Activated T-helper 1 cell treated with anti-CD3 and anti-CD28 coated beads, Interleukin-2, amount 50 U/mL, for 16 hours (primary cell): ENCODE results near the gene PCBP1.
"Not testable (repeated sequence)": the region's sequence is repeated elsewhere in the genome, so short reads cannot be mapped to it uniquely, and the experiment has no call there.

Source experiments
- DNase-seq, 2 donors: peaks; one replicate each; pipeline ENCODE4 v3.0.0-alpha.2; 2020; ENCODE audit warnings: low read depth in 1 of 2, low spot score in 1 of 2

Gene PCBP1

DNA sequence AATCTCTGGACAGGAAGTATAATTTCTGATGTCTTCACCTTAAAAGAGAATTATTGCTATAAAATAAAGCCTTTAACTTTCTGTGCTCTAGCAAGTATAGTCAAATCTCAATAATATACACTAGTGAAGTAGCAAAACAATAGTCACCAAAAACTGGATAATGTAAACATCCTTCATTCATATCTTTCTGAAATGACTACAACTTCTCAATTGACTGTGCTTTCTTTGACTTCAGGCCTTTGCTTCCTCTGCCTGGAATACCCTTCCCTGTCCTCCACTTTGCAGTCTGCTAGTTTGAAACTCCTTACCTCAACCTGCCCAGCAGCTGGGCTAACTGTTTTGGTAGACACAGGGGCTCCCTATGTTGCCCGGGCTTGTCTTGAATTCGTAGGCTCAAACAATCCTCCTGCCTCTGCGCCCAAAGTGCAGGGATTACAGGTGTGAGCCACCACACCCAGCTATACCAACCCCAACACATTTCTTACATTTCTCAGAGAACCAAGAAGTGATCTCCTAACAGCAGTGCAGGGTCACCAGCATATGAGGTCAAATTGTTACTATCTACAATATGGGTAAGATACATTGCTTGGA lies 6.6 kb upstream of the PCBP1 start:
- no peak for DNase-seq

DNA sequence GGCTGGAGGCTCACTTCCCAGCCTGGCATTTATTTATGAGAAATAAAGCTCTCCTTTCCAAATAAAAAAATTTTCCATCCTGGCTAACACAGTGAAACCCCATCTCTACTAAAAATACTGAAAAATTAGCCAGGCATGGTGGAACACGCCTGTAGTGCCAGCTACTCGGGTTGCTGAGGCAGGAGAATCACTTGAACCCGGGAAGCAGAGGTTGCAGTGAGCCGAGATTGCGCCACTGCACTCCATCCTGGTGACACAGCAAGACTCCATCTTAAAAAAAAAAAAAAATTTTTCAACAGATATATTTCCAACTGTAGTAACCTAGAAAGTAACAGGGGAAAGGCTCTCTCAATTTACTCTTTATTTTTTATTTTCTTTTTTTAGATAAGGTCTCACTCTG lies 6.1 kb upstream of the PCBP1 start:
- DNase-seq, result no peak

DNA sequence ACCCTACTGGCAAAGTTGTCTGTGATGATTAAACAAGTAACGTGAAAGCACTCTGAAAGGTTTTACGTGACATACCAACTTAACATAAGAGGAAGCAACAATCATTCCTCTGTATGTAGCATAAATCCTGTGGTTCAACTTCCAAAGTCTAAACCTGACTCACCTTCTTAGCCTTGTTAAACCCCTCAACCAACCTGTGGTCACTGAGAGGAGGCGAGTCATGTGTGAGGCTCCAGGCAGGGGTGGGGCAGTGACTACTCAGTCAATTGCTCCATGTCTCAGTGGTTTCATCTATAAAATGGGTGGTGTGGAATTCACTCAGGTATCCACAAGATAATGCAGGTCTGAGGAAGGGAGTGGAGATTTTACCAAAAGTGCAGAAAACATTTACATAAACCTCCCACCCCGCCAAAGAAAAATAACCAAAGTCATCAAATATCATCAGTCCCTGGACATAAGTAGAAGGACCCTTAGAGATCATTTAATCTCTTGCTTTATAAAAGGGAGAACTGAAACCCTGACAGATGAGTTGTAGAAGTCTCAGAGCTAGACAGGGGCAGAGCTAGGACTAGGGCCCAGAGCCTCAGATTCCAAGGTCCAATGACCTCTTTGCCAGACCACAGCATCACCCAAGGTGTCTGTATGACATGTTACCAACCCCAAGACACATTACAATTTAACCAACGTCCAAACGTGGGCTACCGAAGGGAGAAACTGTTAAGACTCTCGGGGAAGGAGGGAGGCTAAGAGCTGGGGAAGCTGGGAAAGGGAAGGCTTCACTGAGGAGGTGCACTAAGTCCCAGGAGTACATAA lies 3.7 kb upstream of the PCBP1 start:
- DNase-seq, result no peak

DNA sequence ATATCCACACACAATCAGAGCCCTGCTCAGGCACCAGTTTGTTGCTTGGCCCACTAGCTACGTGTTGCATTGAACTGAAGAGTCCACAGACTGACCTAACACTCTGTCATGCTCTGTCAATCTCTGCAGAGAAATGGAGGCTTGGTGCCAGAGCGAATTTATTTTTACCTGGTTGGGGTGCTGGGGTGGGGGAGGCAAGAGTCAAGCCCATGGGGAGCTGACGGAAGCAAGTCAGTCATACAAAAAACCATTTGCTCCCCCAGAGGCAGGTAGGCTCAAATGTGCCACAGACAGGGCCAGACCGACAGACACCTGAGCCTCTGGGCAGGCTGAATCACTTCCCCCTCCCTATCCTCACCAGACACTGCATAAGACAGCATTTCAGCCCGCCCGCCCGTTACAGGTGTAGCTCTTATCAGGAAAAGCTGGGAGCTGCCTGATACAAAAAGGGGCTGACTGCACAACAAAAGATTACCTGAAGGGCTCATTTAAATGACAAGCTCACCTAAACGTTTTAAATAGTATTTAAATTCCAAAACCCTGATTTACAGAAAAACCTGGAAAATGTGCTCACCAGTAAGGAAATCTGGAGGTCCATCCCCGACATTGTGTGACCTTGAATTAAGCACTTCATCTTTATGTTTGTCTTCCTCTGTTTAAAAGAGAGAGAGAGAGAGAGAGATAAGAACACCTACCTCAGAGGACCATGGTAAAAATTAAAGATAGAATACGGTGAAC lies 2.1 kb upstream of the PCBP1 start:
- peak; percentile 45 for DNase-seq

DNA sequence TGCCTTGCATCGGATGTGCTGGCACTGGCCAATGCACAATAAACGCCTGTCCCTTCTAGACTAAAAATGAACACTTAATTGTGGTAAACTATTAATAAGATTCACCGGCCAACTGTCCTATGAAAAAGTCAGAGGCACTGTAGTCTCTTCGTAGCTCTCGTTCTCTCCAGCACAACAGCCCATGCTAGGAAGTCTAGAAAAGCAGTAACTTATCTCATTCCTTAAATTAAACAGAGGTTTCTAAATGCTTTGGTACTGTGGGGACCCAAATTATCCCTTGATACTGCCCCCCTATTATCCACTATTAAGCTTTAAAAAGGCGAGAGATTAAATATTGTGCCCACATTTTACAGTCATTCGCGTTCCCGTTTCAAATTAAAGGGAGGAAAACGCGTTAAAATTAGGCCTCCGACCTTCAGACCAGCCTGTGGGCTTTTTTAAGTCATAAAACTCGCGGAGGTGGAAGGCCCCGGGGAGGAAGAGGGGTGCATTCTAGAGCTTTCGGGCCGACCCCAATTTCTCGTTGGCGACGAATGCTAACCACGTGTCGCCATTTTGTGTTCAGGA lies 1.5 kb upstream of the PCBP1 start:
- no peak for DNase-seq

DNA sequence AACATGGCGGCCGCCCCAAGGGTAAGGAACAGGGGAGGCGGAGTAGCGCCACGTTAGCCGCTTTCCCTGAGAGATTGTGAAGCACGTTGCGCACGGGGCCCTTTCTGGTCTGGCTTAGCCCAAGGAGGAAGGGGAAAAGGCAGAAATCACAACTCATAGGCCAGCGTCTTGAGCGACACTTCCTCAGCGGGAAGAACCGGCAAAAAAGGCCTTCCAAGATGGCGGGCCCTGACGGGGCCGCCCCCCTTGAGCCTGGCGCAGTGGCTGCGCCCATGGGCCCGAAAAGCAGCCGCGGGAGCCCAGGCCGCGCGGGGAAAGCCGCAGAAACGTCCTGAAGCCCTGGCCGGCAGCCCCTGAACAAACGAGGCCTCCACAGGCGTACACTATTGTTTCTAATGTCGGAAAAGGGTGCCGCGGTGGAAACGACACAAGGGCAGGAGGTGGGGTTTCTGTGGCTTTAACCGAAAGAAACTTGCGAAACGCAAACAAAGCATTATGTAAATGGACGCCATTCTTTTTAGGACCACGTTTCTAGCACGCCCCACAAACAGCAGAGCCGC lies 919 bp upstream of the PCBP1 start:
- peak; percentile 53 to 59 for DNase-seq

DNA sequence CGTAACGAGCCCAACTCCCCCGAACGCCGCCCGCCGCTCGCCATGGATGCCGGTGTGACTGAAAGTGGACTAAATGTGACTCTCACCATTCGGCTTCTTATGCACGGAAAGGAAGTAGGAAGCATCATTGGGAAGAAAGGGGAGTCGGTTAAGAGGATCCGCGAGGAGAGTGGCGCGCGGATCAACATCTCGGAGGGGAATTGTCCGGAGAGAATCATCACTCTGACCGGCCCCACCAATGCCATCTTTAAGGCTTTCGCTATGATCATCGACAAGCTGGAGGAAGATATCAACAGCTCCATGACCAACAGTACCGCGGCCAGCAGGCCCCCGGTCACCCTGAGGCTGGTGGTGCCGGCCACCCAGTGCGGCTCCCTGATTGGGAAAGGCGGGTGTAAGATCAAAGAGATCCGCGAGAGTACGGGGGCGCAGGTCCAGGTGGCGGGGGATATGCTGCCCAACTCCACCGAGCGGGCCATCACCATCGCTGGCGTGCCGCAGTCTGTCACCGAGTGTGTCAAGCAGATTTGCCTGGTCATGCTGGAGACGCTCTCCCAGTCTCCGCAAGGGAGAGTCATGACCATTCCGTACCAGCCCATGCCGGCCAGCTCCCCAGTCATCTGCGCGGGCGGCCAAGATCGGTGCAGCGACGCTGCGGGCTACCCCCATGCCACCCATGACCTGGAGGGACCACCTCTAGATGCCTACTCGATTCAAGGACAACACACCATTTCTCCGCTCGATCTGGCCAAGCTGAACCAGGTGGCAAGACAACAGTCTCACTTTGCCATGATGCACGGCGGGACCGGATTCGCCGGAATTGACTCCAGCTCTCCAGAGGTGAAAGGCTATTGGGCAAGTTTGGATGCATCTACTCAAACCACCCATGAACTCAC lies 673 bp downstream of the PCBP1 start:
- DNase-seq, result no peak

DNA sequence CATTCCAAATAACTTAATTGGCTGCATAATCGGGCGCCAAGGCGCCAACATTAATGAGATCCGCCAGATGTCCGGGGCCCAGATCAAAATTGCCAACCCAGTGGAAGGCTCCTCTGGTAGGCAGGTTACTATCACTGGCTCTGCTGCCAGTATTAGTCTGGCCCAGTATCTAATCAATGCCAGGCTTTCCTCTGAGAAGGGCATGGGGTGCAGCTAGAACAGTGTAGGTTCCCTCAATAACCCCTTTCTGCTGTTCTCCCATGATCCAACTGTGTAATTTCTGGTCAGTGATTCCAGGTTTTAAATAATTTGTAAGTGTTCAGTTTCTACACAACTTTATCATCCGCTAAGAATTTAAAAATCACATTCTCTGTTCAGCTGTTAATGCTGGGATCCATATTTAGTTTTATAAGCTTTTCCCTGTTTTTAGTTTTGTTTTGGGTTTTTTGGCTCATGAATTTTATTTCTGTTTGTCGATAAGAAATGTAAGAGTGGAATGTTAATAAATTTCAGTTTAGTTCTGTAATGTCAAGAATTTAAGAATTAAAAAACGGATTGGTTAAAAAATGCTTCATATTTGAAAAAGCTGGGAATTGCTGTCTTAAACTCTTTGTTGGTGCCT lies 1.4 kb downstream of the PCBP1 start:
- no peak for DNase-seq

DNA sequence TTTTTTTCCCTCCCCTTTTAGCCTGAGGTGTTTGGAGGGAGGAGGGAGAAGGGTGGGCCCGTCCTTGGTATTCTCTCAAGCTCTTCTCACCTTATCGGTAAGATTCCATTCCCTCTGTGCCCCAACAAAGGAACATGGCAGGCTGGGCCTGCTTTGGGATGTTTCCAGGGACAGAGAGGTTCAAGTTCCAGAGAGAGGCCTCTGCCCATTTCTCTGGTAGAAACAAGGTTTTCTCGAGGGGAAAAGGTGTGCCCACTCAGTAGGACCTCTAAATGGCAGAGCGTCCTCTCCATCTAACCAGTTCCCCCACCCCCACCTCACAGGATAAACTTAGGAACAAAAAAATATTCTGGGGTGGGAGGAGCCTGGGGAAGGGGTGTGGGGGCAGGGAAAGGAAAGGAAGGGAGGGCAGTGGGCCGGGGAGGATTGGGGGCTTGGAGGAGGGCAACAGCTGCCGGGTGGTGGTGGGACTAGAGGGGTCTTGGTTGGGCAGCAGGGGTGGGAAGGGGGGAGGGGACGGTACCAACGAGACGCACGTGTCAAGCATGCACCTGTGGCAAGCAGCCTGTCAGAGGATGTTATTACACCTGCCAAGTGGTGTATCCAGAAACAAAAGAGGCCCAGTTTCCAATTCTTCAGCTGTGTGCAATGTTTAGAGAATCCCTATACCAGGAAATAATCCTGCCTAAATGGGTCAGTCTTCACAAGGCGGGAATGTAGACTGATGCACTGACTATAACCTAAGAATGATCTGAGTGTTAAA lies 2.1 kb downstream of the PCBP1 start:
- no peak for DNase-seq

DNA sequence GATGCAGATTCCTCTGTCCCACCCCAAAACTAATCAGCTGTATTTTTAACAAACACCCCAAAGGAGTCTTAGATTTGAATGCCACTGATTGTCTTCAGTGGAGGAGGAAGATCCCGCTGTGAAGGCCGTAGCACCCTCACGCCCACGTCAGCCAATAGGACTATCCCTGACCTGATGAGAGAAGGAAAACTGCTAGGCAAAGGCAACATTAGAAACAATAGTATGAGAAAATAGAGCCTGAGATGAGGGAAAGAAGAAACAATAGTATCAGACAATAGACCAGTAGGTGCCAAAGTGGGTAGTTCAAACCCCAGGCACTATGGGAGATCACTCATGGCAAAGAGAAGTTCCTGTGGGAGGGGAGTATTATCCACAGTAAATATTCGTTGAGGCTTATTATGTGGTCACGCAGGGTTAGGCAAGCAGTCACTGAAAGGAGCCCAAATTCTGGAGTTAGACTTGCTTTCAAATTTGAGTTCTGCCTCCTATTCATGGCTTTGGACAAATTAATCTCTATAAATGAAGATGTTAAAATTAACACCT lies 2.8 kb downstream of the PCBP1 start:
- no peak for DNase-seq

DNA sequence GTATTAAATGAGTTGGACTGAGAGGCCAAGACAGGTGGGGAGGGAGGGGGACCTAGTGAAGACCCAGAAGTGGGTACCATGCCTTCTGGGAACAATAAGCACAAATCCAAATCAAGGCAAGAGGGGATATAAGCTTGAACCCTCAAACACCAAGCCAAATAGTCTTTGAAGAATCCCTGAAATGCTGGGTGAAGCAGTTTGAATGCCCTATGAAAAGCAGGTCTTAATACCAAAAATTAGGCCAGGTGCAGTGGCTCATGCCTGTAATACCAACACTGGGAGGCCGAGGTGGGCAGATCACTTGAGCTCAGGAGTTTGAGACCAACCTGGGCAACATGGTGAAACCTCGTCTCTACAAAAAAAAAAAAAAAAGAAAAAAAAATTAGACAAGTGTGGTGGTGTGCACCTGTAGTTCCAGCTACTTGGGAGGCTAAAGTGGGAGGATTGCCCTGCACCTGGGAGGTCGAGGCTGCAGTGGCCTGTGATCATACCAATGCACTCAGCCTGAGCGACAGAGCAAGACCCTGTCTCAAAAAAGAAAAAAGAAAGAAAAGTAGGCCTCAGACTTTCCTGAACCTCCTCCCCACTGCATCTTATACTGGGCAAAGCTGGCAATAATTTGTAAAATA lies 3.5 kb downstream of the PCBP1 start:
- DNase-seq, result no peak

DNA sequence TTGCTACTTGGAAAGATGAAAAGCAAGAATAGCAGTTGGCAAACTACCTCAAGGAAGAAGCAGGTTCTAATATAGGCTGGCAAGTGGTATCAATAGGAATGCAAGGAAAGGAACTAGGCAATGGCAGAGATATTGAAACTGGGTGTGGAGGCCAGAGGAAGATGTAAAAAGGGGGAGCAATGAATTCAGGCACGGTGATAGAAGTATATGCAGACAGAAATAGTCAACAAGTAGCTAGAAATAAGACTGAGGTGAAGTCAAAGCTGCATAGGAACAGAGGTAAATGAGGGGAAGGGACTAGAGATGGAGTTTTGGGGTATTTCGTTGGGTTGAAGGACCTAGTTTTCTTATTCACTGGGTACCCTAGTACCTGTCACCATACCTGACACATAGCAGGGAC lies 4.1 kb downstream of the PCBP1 start:
- no peak for DNase-seq

DNA sequence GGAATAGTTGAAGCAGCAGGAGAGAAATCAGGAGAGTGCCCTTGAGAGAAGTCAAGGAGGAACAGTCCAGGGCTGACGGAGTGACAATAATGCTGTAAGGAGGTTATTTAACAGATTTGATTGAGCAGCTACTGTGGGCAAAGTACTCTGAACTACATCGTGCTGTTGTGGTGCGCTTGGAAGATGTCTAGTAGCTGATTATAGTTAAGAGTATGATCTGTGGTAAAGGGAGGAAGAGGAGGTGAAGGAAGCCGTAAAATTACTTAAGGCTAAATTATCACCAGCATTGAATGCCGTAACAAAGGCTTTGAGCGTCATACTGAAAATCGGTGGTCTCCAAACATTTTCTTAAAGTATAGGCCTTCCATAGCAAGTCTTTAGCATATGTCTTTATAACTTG lies 4.5 kb downstream of the PCBP1 start:
- DNase-seq, result no peak

DNA sequence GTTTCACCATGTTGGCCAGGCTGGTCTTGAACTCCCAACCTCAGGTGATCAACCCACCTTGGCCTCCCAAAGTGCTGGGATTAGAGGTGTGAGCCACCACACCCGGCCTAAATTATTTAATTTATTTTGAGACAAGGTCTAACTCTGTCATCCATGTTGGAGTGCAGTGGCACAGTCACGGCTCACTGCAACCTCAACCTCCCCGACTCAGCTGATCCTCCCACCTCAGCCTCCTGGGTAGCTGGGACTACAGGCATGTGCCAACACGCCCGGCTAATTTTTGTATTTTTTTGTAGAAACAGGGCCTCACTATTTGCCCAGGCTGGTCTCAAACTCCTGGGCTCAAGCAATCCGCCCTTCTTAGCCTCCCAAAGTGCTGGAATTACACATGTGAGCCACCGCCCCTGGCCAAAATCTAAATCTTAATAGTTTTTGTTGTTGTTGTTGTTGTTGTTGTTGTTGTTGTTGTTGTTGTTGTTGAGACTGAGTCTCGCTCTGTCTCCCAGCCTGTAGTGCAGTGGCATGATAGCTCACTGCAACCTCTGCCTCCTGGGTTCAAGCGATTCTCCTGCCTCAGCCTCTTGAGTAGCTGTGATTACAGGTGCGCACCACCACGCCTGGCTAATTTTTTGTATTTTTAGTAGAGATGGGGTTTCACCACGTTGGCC lies 5.4 kb downstream of the PCBP1 start:
- not testable (repeated sequence) for DNase-seq

DNA sequence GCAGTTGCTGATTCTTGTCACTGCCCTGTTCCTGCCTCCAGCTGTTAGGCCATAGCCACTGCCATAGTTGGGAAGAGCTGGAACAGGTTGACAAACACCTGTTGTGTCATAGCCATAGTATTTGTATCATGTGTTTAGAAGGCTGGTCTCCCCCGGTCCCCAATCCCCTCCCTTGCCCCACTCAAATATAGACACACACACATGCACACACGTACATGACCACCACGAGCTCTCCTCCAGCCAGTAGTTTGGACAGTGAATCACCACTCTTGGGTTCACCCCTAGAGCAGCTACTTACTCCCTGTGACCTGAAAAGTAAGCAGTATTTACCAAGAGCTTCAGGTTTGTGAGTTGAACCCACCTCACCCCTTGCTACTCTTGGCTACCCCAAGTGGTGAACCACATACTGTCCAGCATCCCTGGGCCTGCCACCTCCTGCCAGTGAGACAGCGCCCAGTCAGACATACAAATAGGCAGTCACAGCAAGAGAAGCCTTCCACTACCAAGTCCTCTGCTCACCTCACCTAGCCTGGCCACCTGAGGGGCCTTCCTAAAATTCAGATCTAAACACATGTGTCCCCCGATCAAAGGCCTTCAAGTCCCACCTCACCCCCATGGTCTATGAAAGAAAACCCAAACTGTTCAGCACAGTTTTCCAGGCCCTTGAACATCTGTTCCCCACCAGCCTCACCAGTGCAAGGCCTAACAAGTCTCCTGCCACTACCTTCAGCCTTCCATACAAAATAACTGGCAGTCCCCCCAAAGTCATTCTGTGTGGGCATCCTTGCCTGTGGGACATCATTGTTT lies 7.1 kb downstream of the PCBP1 start:
- DNase-seq, result no peak

DNA sequence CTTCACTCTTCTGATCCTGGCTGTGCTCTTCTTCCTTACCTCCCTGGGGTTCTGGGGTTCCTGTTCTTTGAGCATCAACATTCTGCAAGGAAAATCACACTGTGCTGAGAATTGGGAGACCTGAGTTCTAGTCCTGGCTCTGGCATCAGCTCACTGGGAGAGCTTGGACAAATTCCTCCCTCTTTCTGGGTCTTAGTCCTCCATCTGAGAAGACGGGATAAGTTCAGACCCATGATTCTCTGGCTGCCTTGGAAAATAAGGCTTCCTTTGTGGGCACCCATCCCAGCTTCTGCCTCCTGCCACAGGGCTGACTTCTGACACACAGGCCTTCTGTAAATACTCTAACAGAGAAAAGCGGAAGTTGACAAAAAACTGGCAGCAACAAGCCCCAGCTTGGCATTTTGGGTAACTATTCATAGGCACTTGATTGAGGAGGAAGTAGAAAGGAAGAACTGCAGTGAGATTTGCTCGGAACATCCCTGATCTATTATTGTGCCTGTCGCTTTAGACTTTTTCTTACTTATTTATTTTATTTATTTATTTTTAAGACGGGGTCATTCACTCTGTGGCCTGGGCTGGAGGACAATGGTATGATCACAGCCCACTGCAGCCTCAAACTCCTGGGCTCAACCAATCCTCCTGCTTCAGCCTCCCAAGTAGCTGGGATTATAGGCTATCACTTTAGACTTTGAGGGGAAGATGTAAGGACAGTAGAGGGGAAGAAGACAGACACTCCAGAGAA lies 7.9 kb downstream of the PCBP1 start:
- no peak for DNase-seq
